ENCODE results near the gene ATCAY. TPM values are rescaled to one million over a fixed set of nuclear protein-coding genes. Genes with fewer than 3 reads are reported as not detected.

Gene ATCAY
- total and polyA plus RNA-seq, 5 donors from 2014 or later, result not detected

DNA sequence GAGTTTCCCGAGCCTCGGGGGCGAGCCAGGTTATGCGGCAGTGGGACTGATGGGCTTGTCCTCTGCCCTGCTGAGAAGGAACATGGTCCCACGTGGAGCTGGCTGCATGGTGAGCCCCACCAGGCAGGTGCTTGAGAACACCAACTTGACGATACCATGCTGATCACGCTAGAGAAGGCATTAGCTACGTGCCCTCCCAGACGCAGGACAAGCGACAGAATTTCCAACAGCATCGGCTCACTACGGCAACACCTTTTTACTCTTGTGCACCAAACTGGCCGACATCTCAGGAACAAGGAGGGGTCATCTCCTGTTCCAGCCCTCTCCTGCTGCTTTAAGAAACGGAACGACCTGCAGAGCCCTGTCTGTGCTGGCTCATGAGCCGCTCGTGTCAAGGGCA lies 20.0 kb upstream of the ATCAY start:
- Histone ChIP-seq H3K4me3 (ENCODE audit: low read depth, low read length) (no peak overlapping the region), H3K9me3 (ENCODE audit: control insufficient read depth in 2 of 2, low read length in 2 of 2) (no peaks in the 10 kb centered on the region), H3K27me3 (ENCODE audit: control insufficient read depth, insufficient read depth, low read length) (no peaks in the 10 kb centered on the region), H3K4me1 (ENCODE audit: control insufficient read depth, insufficient read depth, low read length, poor library complexity, severe bottlenecking) (no peaks in the 10 kb centered on the region), H3K27ac (ENCODE audit: insufficient read depth, low read length, poor library complexity, severe bottlenecking) (no peak overlapping the region), H3K36me3 (ENCODE audit: control insufficient read depth, insufficient read depth, low read length) (no peaks in the 10 kb centered on the region)
- no peak overlapping the region for H3K27ac Mint-ChIP-seq
- no peaks in the 10 kb centered on the region for H3K36me3 Mint-ChIP-seq
- H3K4me1 Mint-ChIP-seq, result no peaks in the 10 kb centered on the region
- ATAC-seq (ENCODE audit: low read depth in 2 of 2) (no peak), DNase-seq (no peak)
- no peaks in the 10 kb centered on the region for H3K9me3 Mint-ChIP-seq
- H3K27me3 Mint-ChIP-seq, result peaks cover 16% of the 10 kb centered on the region
- H3K4me3 Mint-ChIP-seq, result no peak overlapping the region

GRCh38 chr19:3862826-3863500 lies 17.5 kb upstream of the ATCAY start:
- peaks cover 0 to 9% (median 0%) of the 10 kb centered on the region in 4 donors for H3K4me1 Mint-ChIP-seq
- no peaks in the 10 kb centered on the region for H3K4me1 ChIP-seq (ENCODE audit: control insufficient read depth, insufficient read depth, low read length, poor library complexity, severe bottlenecking)
- ATAC-seq (ENCODE audit: low read depth in 2 of 2) (no peak), DNase-seq (no peak)
- H3K9me3 Mint-ChIP-seq, result no peaks in the 10 kb centered on the region
- H3K36me3 Mint-ChIP-seq, result no peaks in the 10 kb centered on the region
- no peak overlapping the region for H3K4me3 Mint-ChIP-seq
- no peak overlapping the region for H3K4me3 ChIP-seq (ENCODE audit: low read depth, low read length)
- H3K27me3 Mint-ChIP-seq, result peaks cover 35% of the 10 kb centered on the region
- no peaks in the 10 kb centered on the region for H3K36me3 ChIP-seq (ENCODE audit: control insufficient read depth, insufficient read depth, low read length)
- no peaks in the 10 kb centered on the region for H3K9me3 ChIP-seq (ENCODE audit: control insufficient read depth in 2 of 2, low read length in 2 of 2)
- no peak overlapping the region for H3K27ac ChIP-seq (ENCODE audit: insufficient read depth, low read length, poor library complexity, severe bottlenecking)
- no peak overlapping the region for H3K27ac Mint-ChIP-seq
- no peaks in the 10 kb centered on the region for H3K27me3 ChIP-seq (ENCODE audit: control insufficient read depth, insufficient read depth, low read length)

GRCh38 chr19:3863648-3864047 lies 16.8 kb upstream of the ATCAY start:
- H3K9me3 Mint-ChIP-seq, result no peaks in the 10 kb centered on the region
- no peak for ATAC-seq (ENCODE audit: low read depth in 2 of 2)

DNA sequence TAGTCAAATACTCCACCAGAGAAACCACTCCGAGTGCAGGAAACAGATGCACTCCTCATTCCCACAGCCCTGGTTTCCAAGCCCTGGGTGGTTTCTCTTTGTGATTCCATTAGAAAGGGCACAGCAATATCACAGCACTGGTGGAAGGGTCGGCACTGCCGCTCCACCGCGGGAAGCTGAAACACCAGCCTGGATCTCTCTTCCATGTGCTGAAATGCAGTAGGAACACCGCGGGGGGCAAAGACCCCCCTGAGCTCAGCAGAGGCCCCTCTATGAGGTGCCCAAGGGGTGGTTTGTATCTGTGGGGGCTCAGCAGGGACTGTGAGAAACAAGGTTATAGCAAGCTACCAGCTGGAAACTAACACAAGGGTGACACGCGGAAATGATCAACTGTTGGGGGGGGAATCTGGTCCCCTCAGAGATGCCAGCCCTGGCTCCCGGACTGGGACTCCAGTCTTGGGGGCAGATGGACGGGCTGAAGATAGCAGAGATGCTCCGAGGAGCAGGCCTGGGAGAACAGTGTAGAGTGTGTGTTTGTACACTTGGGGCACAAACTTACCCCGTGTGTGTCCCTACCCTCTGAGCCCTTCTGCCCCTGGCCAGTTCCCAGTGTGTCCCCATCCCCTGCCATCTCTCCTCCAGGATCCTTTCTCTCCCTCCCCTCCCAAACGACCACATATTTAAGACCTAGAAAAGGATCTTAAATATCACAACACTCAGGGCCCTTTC lies 13.4 kb upstream of the ATCAY start:
- no peak for ATAC-seq (ENCODE audit: low read depth in 2 of 2)
- Mint-ChIP-seq H3K27ac (no peak overlapping the region), H3K27me3 (peaks cover 51% of the 10 kb centered on the region), H3K36me3 (peaks cover 4% of the 10 kb centered on the region), H3K4me1 (peaks cover 0 to 17% (median 4%) of the 10 kb centered on the region in 4 donors), H3K4me3 (no peak overlapping the region), H3K9me3 (peaks cover 0 to 3% (median 0%) of the 10 kb centered on the region in 7 donors)
- H3K27ac ChIP-seq (ENCODE audit: insufficient read depth, low read length, poor library complexity, severe bottlenecking), result no peak overlapping the region
- no peak overlapping the region for H3K4me3 ChIP-seq (ENCODE audit: low read depth, low read length)
- H3K4me1 ChIP-seq (ENCODE audit: control insufficient read depth, insufficient read depth, low read length, poor library complexity, severe bottlenecking), result peaks cover 7% of the 10 kb centered on the region
- H3K36me3 ChIP-seq (ENCODE audit: control insufficient read depth, insufficient read depth, low read length), result no peaks in the 10 kb centered on the region
- no peaks in the 10 kb centered on the region for H3K27me3 ChIP-seq (ENCODE audit: control insufficient read depth, insufficient read depth, low read length)
- no peak for DNase-seq
- peaks cover 0 to 5% of the 10 kb centered on the region in 2 experiments for H3K9me3 ChIP-seq (ENCODE audit: control insufficient read depth in 2 of 2, low read length in 2 of 2)

More at GRCh38 chr19:3863648-3864047, 16.8 kb upstream of the ATCAY start:
- no peak overlapping the region for H3K4me3 Mint-ChIP-seq
- H3K27ac Mint-ChIP-seq, result no peak overlapping the region
- Histone ChIP-seq H3K4me3 (ENCODE audit: low read depth, low read length) (no peak overlapping the region), H3K9me3 (ENCODE audit: control insufficient read depth in 2 of 2, low read length in 2 of 2) (no peaks in the 10 kb centered on the region), H3K27ac (ENCODE audit: insufficient read depth, low read length, poor library complexity, severe bottlenecking) (no peak overlapping the region), H3K27me3 (ENCODE audit: control insufficient read depth, insufficient read depth, low read length) (no peaks in the 10 kb centered on the region), H3K4me1 (ENCODE audit: control insufficient read depth, insufficient read depth, low read length, poor library complexity, severe bottlenecking) (peaks cover 2% of the 10 kb centered on the region), H3K36me3 (ENCODE audit: control insufficient read depth, insufficient read depth, low read length) (no peaks in the 10 kb centered on the region)
- peaks cover 38% of the 10 kb centered on the region for H3K27me3 Mint-ChIP-seq
- no peak for DNase-seq
- H3K36me3 Mint-ChIP-seq, result no peaks in the 10 kb centered on the region
- H3K4me1 Mint-ChIP-seq, result peaks cover 0 to 11% (median 0%) of the 10 kb centered on the region in 4 donors

DNA sequence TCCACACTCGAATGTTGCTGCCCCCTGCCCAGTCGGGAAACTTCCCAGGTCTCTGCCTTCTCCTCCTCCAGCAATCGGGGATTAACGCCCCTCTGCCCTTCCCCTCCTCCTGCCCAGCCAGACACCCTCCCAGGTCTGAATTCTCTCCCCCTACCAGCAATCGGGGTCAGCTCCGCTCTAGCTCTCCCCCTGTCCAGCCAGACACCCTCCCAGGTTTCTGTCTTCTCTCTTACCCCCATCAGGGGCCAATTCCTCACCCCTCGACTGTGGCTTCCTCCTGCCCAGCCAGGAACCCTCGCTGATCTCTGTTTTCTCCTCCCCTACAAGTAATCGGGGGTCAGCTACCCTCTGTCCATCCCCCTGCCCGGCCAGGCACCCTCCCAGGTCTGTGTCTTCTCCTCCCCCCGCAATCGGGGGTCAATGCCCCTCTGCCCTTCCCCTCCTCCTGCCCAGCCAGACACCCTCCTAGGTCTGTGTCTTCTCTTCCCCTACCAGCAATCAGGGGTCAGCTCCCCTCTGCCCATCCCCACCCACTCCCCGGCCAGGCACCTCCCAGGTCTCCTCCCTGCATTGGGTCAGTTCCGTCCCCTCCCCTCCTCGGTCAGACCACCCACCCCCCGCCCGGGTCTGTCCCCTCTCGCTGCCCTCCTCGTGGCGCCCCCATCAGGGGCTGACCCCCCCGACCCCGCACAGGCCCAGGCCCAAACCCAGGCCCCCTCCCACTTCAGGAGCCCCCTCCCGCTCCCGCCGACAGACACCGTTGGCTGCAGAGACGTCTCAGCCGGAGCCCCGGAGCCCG lies 12.3 kb upstream of the ATCAY start:
- peaks cover 7% of the 10 kb centered on the region for H3K4me1 ChIP-seq (ENCODE audit: control insufficient read depth, insufficient read depth, low read length, poor library complexity, severe bottlenecking)
- peak overlapping the region in 1 of 4 donors; percentile 62 for H3K4me3 Mint-ChIP-seq
- peaks cover 4% of the 10 kb centered on the region for H3K36me3 Mint-ChIP-seq
- no peaks in the 10 kb centered on the region for H3K36me3 ChIP-seq (ENCODE audit: control insufficient read depth, insufficient read depth, low read length)
- no peak overlapping the region for H3K27ac Mint-ChIP-seq
- no peak for DNase-seq
- H3K4me3 ChIP-seq (ENCODE audit: low read depth, low read length), result no peak overlapping the region
- peaks cover 0 to 5% of the 10 kb centered on the region in 2 experiments for H3K9me3 ChIP-seq (ENCODE audit: control insufficient read depth in 2 of 2, low read length in 2 of 2)
- peaks cover 0 to 17% (median 4%) of the 10 kb centered on the region in 4 donors for H3K4me1 Mint-ChIP-seq
- ATAC-seq (ENCODE audit: low read depth in 2 of 2), result no peak
- H3K27me3 Mint-ChIP-seq, result peaks cover 54% of the 10 kb centered on the region
- no peaks in the 10 kb centered on the region for H3K27me3 ChIP-seq (ENCODE audit: control insufficient read depth, insufficient read depth, low read length)
- no peak overlapping the region for H3K27ac ChIP-seq (ENCODE audit: insufficient read depth, low read length, poor library complexity, severe bottlenecking)
- peaks cover 0 to 3% (median 0%) of the 10 kb centered on the region in 7 donors for H3K9me3 Mint-ChIP-seq

- Histone ChIP-seq H3K36me3 (ENCODE audit: control insufficient read depth, insufficient read depth, low read length) (no peaks in the 10 kb centered on the region), H3K9me3 (ENCODE audit: control insufficient read depth in 2 of 2, low read length in 2 of 2) (peaks cover 0 to 5% of the 10 kb centered on the region in 2 experiments), H3K4me1 (ENCODE audit: control insufficient read depth, insufficient read depth, low read length, poor library complexity, severe bottlenecking) (peaks cover 7% of the 10 kb centered on the region), H3K4me3 (ENCODE audit: low read depth, low read length) (no peak within 1 kb of the TSS), H3K27ac (ENCODE audit: insufficient read depth, low read length, poor library complexity, severe bottlenecking) (no peak within 1 kb of the TSS), H3K27me3 (ENCODE audit: control insufficient read depth, insufficient read depth, low read length) (no peaks in the 10 kb centered on the region)
- DNase-seq (no peak), ATAC-seq (ENCODE audit: low read depth in 2 of 2) (peak in 1 of 2 donors; percentile 14)
- Mint-ChIP-seq H3K4me3 (peak within 1 kb of the TSS in 2 of 4 donors; percentile 58 to 62), H3K4me1 (peaks cover 0 to 17% (median 4%) of the 10 kb centered on the region in 4 donors), H3K27ac (peak within 1 kb of the TSS in 1 of 3 donors; percentile 48), H3K36me3 (peaks cover 4% of the 10 kb centered on the region), H3K9me3 (peaks cover 0 to 3% (median 0%) of the 10 kb centered on the region in 7 donors), H3K27me3 (peaks cover 54% of the 10 kb centered on the region)
Measured at GRCh38 chr19:3868770-3869456, 11.6 kb upstream of the ATCAY start, which contains the start of gene ZFR2. Gene ZFR2, minus strand, starts transcription at chr19:3869038. Its CDS starts 21 bp downstream, at chr19:3869017.

DNA sequence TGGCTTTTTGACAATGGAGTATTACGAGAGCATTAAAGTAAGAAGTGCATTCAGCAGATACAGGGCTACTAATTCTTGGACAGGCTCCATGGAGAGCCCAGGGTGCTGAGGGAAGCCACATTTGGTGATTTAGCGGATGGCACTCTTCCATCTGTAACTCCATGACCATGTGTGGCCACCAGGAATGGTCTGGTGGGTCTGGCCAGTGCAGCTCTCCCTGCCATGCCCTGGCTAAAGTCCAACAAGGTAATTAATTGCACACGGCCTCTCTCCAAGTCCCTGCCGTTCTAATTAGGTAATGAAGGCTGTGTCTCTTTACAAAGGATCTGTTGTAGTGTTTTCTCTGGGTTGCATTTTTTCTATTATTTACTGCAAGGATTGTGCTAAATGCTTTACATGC lies 7.3 kb upstream of the ATCAY start:
- no peak overlapping the region for H3K27ac Mint-ChIP-seq
- Histone ChIP-seq H3K4me1 (ENCODE audit: control insufficient read depth, insufficient read depth, low read length, poor library complexity, severe bottlenecking) (peaks cover 7% of the 10 kb centered on the region), H3K9me3 (ENCODE audit: control insufficient read depth in 2 of 2, low read length in 2 of 2) (peaks cover 0 to 5% of the 10 kb centered on the region in 2 experiments), H3K27ac (ENCODE audit: insufficient read depth, low read length, poor library complexity, severe bottlenecking) (no peak overlapping the region), H3K4me3 (ENCODE audit: low read depth, low read length) (no peak overlapping the region), H3K36me3 (ENCODE audit: control insufficient read depth, insufficient read depth, low read length) (no peaks in the 10 kb centered on the region), H3K27me3 (ENCODE audit: control insufficient read depth, insufficient read depth, low read length) (no peaks in the 10 kb centered on the region)
- H3K27me3 Mint-ChIP-seq, result peaks cover 32% of the 10 kb centered on the region
- DNase-seq (no peak), ATAC-seq (ENCODE audit: low read depth in 2 of 2) (no peak)
- peaks cover 4% of the 10 kb centered on the region for H3K36me3 Mint-ChIP-seq
- H3K9me3 Mint-ChIP-seq, result peaks cover 0 to 3% (median 0%) of the 10 kb centered on the region in 7 donors
- H3K4me3 Mint-ChIP-seq, result no peak overlapping the region
- H3K4me1 Mint-ChIP-seq, result peaks cover 0 to 7% (median 4%) of the 10 kb centered on the region in 4 donors

All from CD4-positive, CD25-positive, alpha-beta regulatory T cell (primary cell).